Neural progenitor cell (in vitro differentiated cells): ENCODE measurements around the gene POLR1C. TPM values are rescaled to one million over a fixed set of nuclear protein-coding genes. Genes with fewer than 3 reads are reported as not detected.
A peak's percentile ranks its signal among the peaks of the same experiment; 100 is the strongest.

Experiments
- DNase-seq: peaks from one replicate; pipeline ENCODE4 v3.0.0-alpha.2; 2016; ENCODE audit warnings: low spot score
- H2AFZ ChIP-seq: fragments of 200-600 bp; sonication (generic); replicated peaks from 2 replicates; pipeline ENCODE4 v1.6.1; 2016; ENCODE audit warnings: antibody characterized with exemption
- H3F3A ChIP-seq: fragments of 200-600 bp; sonication (generic); 2 replicates; pipeline ENCODE4 v1.6.1; 2016; ENCODE audit warnings: antibody characterized with exemption, low read depth
- H3K27ac ChIP-seq: fragments of 200-600 bp; sonication (generic); 2 replicates; pipeline ENCODE4 v1.5.1; 2016; ENCODE audit warnings: mild to moderate bottlenecking
- H3K27me3 ChIP-seq: fragments of 200-600 bp; sonication (generic); 2 replicates; pipeline ENCODE4 v1.6.1; 2016; ENCODE audit warnings: mild to moderate bottlenecking, moderate library complexity
- H3K36me3 ChIP-seq: fragments of 200-600 bp; sonication (generic); 2 replicates; pipeline ENCODE4 v1.5.1; 2016
- H3K4me1 ChIP-seq: fragments of 200-600 bp; sonication (generic); 2 replicates; pipeline ENCODE4 v1.6.1; 2016; ENCODE audit warnings: mixed run types
- H3K4me2 ChIP-seq: fragments of 200-600 bp; sonication (generic); 2 replicates; pipeline ENCODE4 v1.6.1; 2016
- H3K4me3 ChIP-seq: fragments of 200-600 bp; sonication (generic); 2 replicates; pipeline ENCODE4 v1.5.1; 2016
- H3K79me2 ChIP-seq: fragments of 200-600 bp; sonication (generic); 2 replicates; pipeline ENCODE4 v1.6.1; 2016; ENCODE audit warnings: low read depth
- H3K9ac ChIP-seq: fragments of 200-600 bp; sonication (generic); 2 replicates; pipeline ENCODE4 v1.6.1; 2016
- H3K9me3 ChIP-seq: fragments of 200-600 bp; sonication (generic); 2 replicates; pipeline ENCODE4 v1.5.1; 2016; ENCODE audit warnings: low read depth
- H4K20me1 ChIP-seq: fragments of 200-600 bp; sonication (generic); 2 replicates; pipeline ENCODE4 v1.6.1; 2016; ENCODE audit warnings: low read depth
- H3K27ac Mint-ChIP-seq: 3 replicates; pipeline ENCODE4 v1.8.0; 2021; ENCODE audit warnings: mixed read lengths
- H3K27me3 Mint-ChIP-seq: 2 replicates; pipeline ENCODE4 v1.8.0; 2022; ENCODE audit warnings: low read depth, mild to moderate bottlenecking, inconsistent platforms, moderate library complexity, mixed read lengths; ENCODE audit not compliant: insufficient read depth
- H3K36me3 Mint-ChIP-seq: 3 replicates; pipeline ENCODE4 v1.8.0; 2021; ENCODE audit warnings: mixed read lengths
- H3K4me1 Mint-ChIP-seq: 3 replicates; pipeline ENCODE4 v1.8.0; 2021; ENCODE audit warnings: mixed read lengths
- H3K4me3 Mint-ChIP-seq: 3 replicates; pipeline ENCODE4 v1.8.0; 2021; ENCODE audit warnings: mild to moderate bottlenecking, moderate library complexity, mixed read lengths
- H3K9me3 Mint-ChIP-seq: 3 replicates; pipeline ENCODE4 v1.8.0; 2020; ENCODE audit warnings: mixed read lengths
- CTCF ChIP-seq: fragments of 200-600 bp; sonication (generic); IDR thresholded peaks from 2 replicates; pipeline ENCODE4 v1.5.1; 2017; ENCODE audit warnings: antibody characterized with exemption, mild to moderate bottlenecking
- EZH2 ChIP-seq: fragments of 200-600 bp; sonication (generic); IDR thresholded peaks from 2 replicates; pipeline ENCODE4 v1.6.1; 2017; ENCODE audit warnings: antibody characterized with exemption, mild to moderate bottlenecking, moderate library complexity
- EZH2phosphoT487 ChIP-seq: fragments of 200-600 bp; sonication (generic); IDR thresholded peaks from 2 replicates; pipeline ENCODE4 v1.6.1; 2017; ENCODE audit warnings: antibody characterized with exemption
- total RNA-seq: library from RNA; depleted of rRNA; stranded (reverse); fragments of >200 nt; gene quantifications from 2 replicates; pipeline ENCODE4 v1.2.3, GENCODE V29; 2015; ENCODE audit warnings: low replicate concordance

POLR1C gene
- total RNA-seq, 1 donor from 2014 or later = 24.4 TPM

- H3K4me2 ChIP-seq = no peak overlapping the region
- Mint-ChIP-seq H3K4me3 (no peak overlapping the region), H3K9me3 (no peaks in the 10 kb centered on the region), H3K36me3 (peaks cover 5% of the 10 kb centered on the region), H3K27me3 (peaks cover 6% of the 10 kb centered on the region), H3K4me1 (peaks cover 10% of the 10 kb centered on the region), H3K27ac (no peak overlapping the region)
- no peak overlapping the region for H3K4me3 ChIP-seq
- no peak overlapping the region for H3K27ac ChIP-seq
- no peaks in the 10 kb centered on the region for H3K27me3 ChIP-seq
- H3K79me2 ChIP-seq = peaks cover 5% of the 10 kb centered on the region
- no peaks in the 10 kb centered on the region for H3K36me3 ChIP-seq
- no peaks in the 10 kb centered on the region for H3F3A ChIP-seq
- peaks cover 19% of the 10 kb centered on the region for H3K4me1 ChIP-seq
- no peaks in the 10 kb centered on the region for H3K9me3 ChIP-seq
- no peak for TF ChIP-seq EZH2
- DNase-seq = no peak
- H2AFZ ChIP-seq = no peak overlapping the region
- peaks cover 33% of the 10 kb centered on the region for H4K20me1 ChIP-seq
- peak overlapping the region; percentile 20 for H3K9ac ChIP-seq
These were observed 23.7 kb upstream of the POLR1C start for GRCh38 chr6:43493230-43493629.

GRCh38 chr6:43493833-43494232 lies 23.1 kb upstream of the POLR1C start:
- Mint-ChIP-seq H3K27ac (no peak overlapping the region), H3K9me3 (no peaks in the 10 kb centered on the region), H3K27me3 (peaks cover 6% of the 10 kb centered on the region), H3K36me3 (peaks cover 7% of the 10 kb centered on the region), H3K4me3 (no peak overlapping the region), H3K4me1 (peaks cover 10% of the 10 kb centered on the region)
- Histone ChIP-seq H3F3A (no peaks in the 10 kb centered on the region), H3K79me2 (peaks cover 5% of the 10 kb centered on the region), H3K9ac (no peak overlapping the region), H3K27me3 (no peaks in the 10 kb centered on the region), H3K4me3 (no peak overlapping the region), H3K27ac (no peak overlapping the region), H4K20me1 (peaks cover 33% of the 10 kb centered on the region), H3K4me2 (no peak overlapping the region), H3K36me3 (no peaks in the 10 kb centered on the region), H2AFZ (no peak overlapping the region), H3K9me3 (no peaks in the 10 kb centered on the region), H3K4me1 (peaks cover 16% of the 10 kb centered on the region)
- DNase-seq = no peak
- TF ChIP-seq CTCF = no peak
- TF ChIP-seq EZH2 = no peak

GRCh38 chr6:43494321-43494720 lies 22.6 kb upstream of the POLR1C start:
- TF ChIP-seq CTCF (no peak), EZH2phosphoT487 (no peak), EZH2 (no peak)
- H3K4me3 Mint-ChIP-seq = no peak overlapping the region
- peaks cover 6% of the 10 kb centered on the region for H3K4me1 Mint-ChIP-seq
- no peak overlapping the region for H3K4me3 ChIP-seq
- no peak overlapping the region for H3K4me2 ChIP-seq
- H3K79me2 ChIP-seq = peaks cover 5% of the 10 kb centered on the region
- peaks cover 11% of the 10 kb centered on the region for H3K4me1 ChIP-seq
- H3K27ac ChIP-seq = no peak overlapping the region
- H3K27ac Mint-ChIP-seq = no peak overlapping the region
- H3F3A ChIP-seq = no peaks in the 10 kb centered on the region
- H3K27me3 ChIP-seq = no peaks in the 10 kb centered on the region
- peaks cover 6% of the 10 kb centered on the region for H3K27me3 Mint-ChIP-seq
- no peaks in the 10 kb centered on the region for H3K9me3 Mint-ChIP-seq
- peaks cover 10% of the 10 kb centered on the region for H3K36me3 Mint-ChIP-seq
- H4K20me1 ChIP-seq = peaks cover 33% of the 10 kb centered on the region
- DNase-seq = no peak
- H2AFZ ChIP-seq = no peak overlapping the region
- no peaks in the 10 kb centered on the region for H3K36me3 ChIP-seq
- no peak overlapping the region for H3K9ac ChIP-seq
- H3K9me3 ChIP-seq = no peaks in the 10 kb centered on the region

- H2AFZ ChIP-seq = no peak overlapping the region
- no peaks in the 10 kb centered on the region for H3F3A ChIP-seq
- H3K4me1 ChIP-seq = peaks cover 6% of the 10 kb centered on the region
- no peak overlapping the region for H3K4me3 ChIP-seq
- Mint-ChIP-seq H3K9me3 (no peaks in the 10 kb centered on the region), H3K4me3 (no peak overlapping the region), H3K4me1 (peaks cover 6% of the 10 kb centered on the region), H3K27ac (no peak overlapping the region), H3K36me3 (peaks cover 10% of the 10 kb centered on the region), H3K27me3 (peaks cover 6% of the 10 kb centered on the region)
- no peaks in the 10 kb centered on the region for H3K27me3 ChIP-seq
- TF ChIP-seq EZH2phosphoT487 = no peak
- H3K79me2 ChIP-seq = peaks cover 5% of the 10 kb centered on the region
- H3K4me2 ChIP-seq = no peak overlapping the region
- H4K20me1 ChIP-seq = peaks cover 33% of the 10 kb centered on the region
- H3K27ac ChIP-seq = no peak overlapping the region
- no peaks in the 10 kb centered on the region for H3K36me3 ChIP-seq
- H3K9ac ChIP-seq = no peak overlapping the region
- H3K9me3 ChIP-seq = no peaks in the 10 kb centered on the region
- DNase-seq = no peak
These were observed 22.1 kb upstream of the POLR1C start for GRCh38 chr6:43494766-43495165.
